Measurements from ENCODE around the gene BLOC1S6. TPM values are rescaled to one million over a fixed set of nuclear protein-coding genes. Genes with fewer than 3 reads are reported as not detected.

The BLOC1S6 gene
- polyA plus RNA-seq, 1 donor = 31.9 TPM

- no peak for DNase-seq
Measured at GRCh38 chr15:45588219-45588875, 1.2 kb downstream of the BLOC1S6 start.

GRCh38 chr15:45589256-45589655 is 2.1 kb downstream of the BLOC1S6 start:
- DNase-seq = no peak

- DNase-seq = no peak
Measured at GRCh38 chr15:45594319-45594718, 7.1 kb downstream of the BLOC1S6 start.

- no peak for DNase-seq
Measured at GRCh38 chr15:45594835-45595530, 7.8 kb downstream of the BLOC1S6 start.

GRCh38 chr15:45603881-45604280 is 16.7 kb downstream of the BLOC1S6 start:
- DNase-seq = no peak

- no peak for DNase-seq
Measured at GRCh38 chr15:45604326-45604725, 17.1 kb downstream of the BLOC1S6 start.

- no peak for DNase-seq
Measured at GRCh38 chr15:45606413-45606812, 19.2 kb downstream of the BLOC1S6 start.

GRCh38 chr15:45606841-45607240 is 19.7 kb downstream of the BLOC1S6 start:
- no peak for DNase-seq

- no peak for DNase-seq
Measured at GRCh38 chr15:45611305-45611704, 24.1 kb downstream of the BLOC1S6 start.

GRCh38 chr15:45612790-45613415 is 25.7 kb downstream of the BLOC1S6 start:
- no peak for DNase-seq

GRCh38 chr15:45616901-45617323 is 29.7 kb downstream of the BLOC1S6 start:
- no peak for DNase-seq

GRCh38 chr15:45618813-45619212 is 31.6 kb downstream of the BLOC1S6 start:
- no peak for DNase-seq

GRCh38 chr15:45628136-45628535 is 41.0 kb downstream of the BLOC1S6 start:
- DNase-seq = no peak

GRCh38 chr15:45630917-45631691 is 43.9 kb downstream of the BLOC1S6 start:
- no peak for DNase-seq

GRCh38 chr15:45631776-45632175 is 44.6 kb downstream of the BLOC1S6 start:
- no peak for DNase-seq

- peak; percentile 54 for DNase-seq
Measured at GRCh38 chr15:45634432-45635190, 47.4 kb downstream of the BLOC1S6 start, which contains the start of gene SQOR. SQOR (plus strand) TSS chr15:45635029; CDS start chr15:45658924, 23,895 bp downstream.

GRCh38 chr15:45635191-45635638 is 48.0 kb downstream of the BLOC1S6 start:
- no peak for DNase-seq

GRCh38 chr15:45635763-45636292 is 48.6 kb downstream of the BLOC1S6 start:
- DNase-seq = no peak

- DNase-seq = no peak
Measured at GRCh38 chr15:45637141-45637540, 50.0 kb downstream of the BLOC1S6 start.

- peak; percentile 62 for DNase-seq
Measured at GRCh38 chr15:45637552-45638033, 50.4 kb downstream of the BLOC1S6 start.

GRCh38 chr15:45640616-45641015 is 53.4 kb downstream of the BLOC1S6 start:
- DNase-seq = no peak
